Adrenal gland (tissue), 5 donors: ENCODE results near the gene CUX1.

Experiments used
- CTCF ChIP-seq, 6 experiments: fragments of 450-650 bp in 4 of 6; fragments of 200-600 bp in 2 of 6; sonication (generic) in 1 of 6; IDR thresholded peaks; 1 replicate in 5 of 6; 2 replicates in 1 of 6; pipeline versions ENCODE4 v1.5.1 to v1.8.0; 2016 to 2021; ENCODE audit warnings: antibody characterized with exemption in 6 of 6, mild to moderate bottlenecking in 2 of 6, moderate library complexity in 1 of 6
- POLR2A ChIP-seq, 2 donors: fragments of 450-650 bp; IDR thresholded peaks; one replicate each; pipeline ENCODE4 v1.6.1; 2017; ENCODE audit warnings: antibody characterized with exemption in 2 of 2, mild to moderate bottlenecking in 2 of 2, moderate library complexity in 1 of 2
- donor health status: DM: no; HTN: no; CAD: no.

GRCh38 chr7:101927389-101927788, 110.0 kb downstream of the CUX1 start:
- TF ChIP-seq CTCF (IDR thresholded peaks at IDR 0.05) (no peak), POLR2A (IDR thresholded peaks at IDR 0.05) (no peak)
